K562 (cell line): ENCODE measurements around the gene BMPER. TPM values are rescaled to one million over a fixed set of nuclear protein-coding genes. Genes with fewer than 3 reads are reported as not detected.

Source experiments
- ATAC-seq: fragments of 200-7000 bp; cut with Tn5 transposase; 3 replicates; pipeline ENCODE4 v1.9.1; 2020; ENCODE audit warnings: moderate library complexity
- BruUV-seq: library from RNA; stranded (reverse); fragments of 400-500 nt; replicated peaks from 2 replicates; lab custom pipeline; 2021; lab: Mats Ljungman, UMichigan
- CTCF ChIA-PET: fragments of 300-600 bp; formaldehyde crosslinking; extraction: SDS; loops from one replicate; lab custom pipeline; 2021; ENCODE audit warnings: low intra/inter-chr PET ratio; lab: Yijun Ruan, JAX
- POLR2A ChIA-PET: fragments of 300-600, 350-650 bp; sonication (Branson Sonifier 250); formaldehyde crosslinking; extraction: SDS; loops from one replicate; lab custom pipeline; 2021; ENCODE audit warnings: antibody characterized with exemption, inconsistent platforms; lab: Yijun Ruan, JAX
- DNase-seq, 4 experiments: peaks; one replicate each; pipeline versions ENCODE4 v3.0.0 to v3.0.0-alpha.2; 2011 to 2018; ENCODE audit warnings: low spot score in 3 of 4, mixed read lengths in 3 of 4; ENCODE audit errors: extremely low read depth in 1 of 4
- FAIRE-seq: peaks from 2 replicates; lab custom pipeline; 2011; peaks lifted over from hg19 to GRCh38; lab: Jason Lieb, UNC
- H2AFZ ChIP-seq: 2 replicates; pipeline ENCODE4 v1.6.0; 2011; ENCODE audit warnings: low read depth, low read length, control low read depth, inconsistent platforms
- H3K27ac ChIP-seq: fragments of 200-600 bp; 3 replicates; pipeline ENCODE4 v1.8.0; 2011; ENCODE audit warnings: low read depth, mild to moderate bottlenecking, control low read depth, inconsistent platforms, low read length, moderate library complexity, mixed read lengths; ENCODE audit errors: extremely low read depth
- H3K27me3 ChIP-seq, 2 experiments: fragments of 300-600 bp in 1 of 2; 2 replicates in 1 of 2; 3 replicates in 1 of 2; pipeline versions ENCODE4 v1.6.0 to v1.8.0; 2011; ENCODE audit warnings: inconsistent platforms in 2 of 2, low read length in 2 of 2, mild to moderate bottlenecking in 1 of 2, mixed read lengths in 1 of 2, moderate library complexity in 1 of 2; ENCODE audit not compliant: control insufficient read depth in 2 of 2, insufficient read depth in 2 of 2
- H3K36me3 ChIP-seq: fragments of 300-600 bp; 3 replicates; pipeline ENCODE4 v1.8.0; 2011; ENCODE audit warnings: mild to moderate bottlenecking, low read length, inconsistent platforms; ENCODE audit not compliant: control insufficient read depth, insufficient read depth
- H3K4me1 ChIP-seq, 2 experiments: fragments of 200-600 bp in 1 of 2; replicated peaks in 1 of 2; 2 replicates in 1 of 2; 3 replicates in 1 of 2; pipeline versions ENCODE4 v1.5.1 to v1.8.0; 2011; ENCODE audit warnings: inconsistent platforms in 2 of 2, low read length in 2 of 2, mild to moderate bottlenecking in 1 of 2, mixed read lengths in 1 of 2, moderate library complexity in 1 of 2; ENCODE audit not compliant: control insufficient read depth in 2 of 2, insufficient read depth in 2 of 2
- H3K4me2 ChIP-seq: 2 replicates; pipeline ENCODE4 v1.6.1; 2011; ENCODE audit warnings: low read length, control low read depth, inconsistent platforms, mixed read lengths; ENCODE audit not compliant: insufficient read depth
- H3K4me3 ChIP-seq: fragments of 200-600 bp; sonication (generic), shearing (Covaris generic); 2 replicates; pipeline ENCODE4 v1.5.1; 2016; ENCODE audit warnings: control low read depth, inconsistent platforms
- H3K79me2 ChIP-seq: fragments of 200-600 bp; 3 replicates; pipeline ENCODE4 v1.8.0; 2011; ENCODE audit warnings: low read length, inconsistent platforms; ENCODE audit not compliant: control insufficient read depth, insufficient read depth
- H3K9ac ChIP-seq, 2 experiments: 2 replicates each; pipeline versions ENCODE4 v1.6.0 to v1.6.1; 2011; ENCODE audit warnings: low read depth in 2 of 2, low read length in 2 of 2, control low read depth in 1 of 2, inconsistent platforms in 1 of 2, mild to moderate bottlenecking in 1 of 2, mixed read lengths in 1 of 2; ENCODE audit not compliant: insufficient read depth in 1 of 2
- H3K9me1 ChIP-seq: one replicate; pipeline ENCODE4 v1.6.0; 2011; ENCODE audit warnings: inconsistent platforms, mild to moderate bottlenecking, low read length, moderate library complexity; ENCODE audit not compliant: control insufficient read depth, insufficient read depth
- H3K9me3 ChIP-seq: replicated peaks from 2 replicates; pipeline ENCODE4 v1.5.1; 2011; ENCODE audit warnings: low read depth, low read length, inconsistent platforms; ENCODE audit not compliant: control insufficient read depth, insufficient read depth
- H4K20me1 ChIP-seq: replicated peaks from 2 replicates; pipeline ENCODE4 v1.6.1; 2011; ENCODE audit warnings: low read length, inconsistent platforms, mixed read lengths; ENCODE audit not compliant: control insufficient read depth, insufficient read depth
- BACH1 ChIP-seq: fragments of 200-800 bp; sonication (Bioruptor generic); IDR thresholded peaks from 2 replicates; pipeline ENCODE4 v1.6.1; 2016; ENCODE audit warnings: missing genetic modification characterization, missing compliant biosample characterization
- CTCF ChIP-seq, 3 experiments: IDR thresholded peaks in 2 of 3; conservative IDR thresholded peaks in 1 of 3; 2 replicates each; pipeline ENCODE4 v1.5.1; 2011 to 2012; ENCODE audit warnings: low read length in 3 of 3, mild to moderate bottlenecking in 3 of 3, control low read depth in 2 of 3, improper control_type of control experiment in 1 of 3, inconsistent platforms in 1 of 3, low read depth in 1 of 3, mixed read lengths in 1 of 3, moderate library complexity in 1 of 3; ENCODE audit not compliant: insufficient read depth in 2 of 3
- NEUROD1 ChIP-seq: fragments of 150-350 bp; IDR thresholded peaks from 2 replicates; pipeline ENCODE4 v1.6.1; 2014; ENCODE audit warnings: borderline replicate concordance, low read length, low read depth; ENCODE audit not compliant: partially characterized antibody
- PHF20 ChIP-seq: fragments of 450-650 bp; IDR thresholded peaks from 2 replicates; pipeline ENCODE4 v1.6.1; 2018; ENCODE audit not compliant: partially characterized antibody
- USF2 ChIP-seq: sonication (generic); formaldehyde crosslinking; IDR thresholded peaks from 2 replicates; pipeline ENCODE4 v1.5.0; 2020; ENCODE audit warnings: missing genetic modification reagents
- ZBTB2 ChIP-seq: fragments of 450-650 bp; IDR thresholded peaks from 2 replicates; pipeline ENCODE4 v1.6.1; 2016; ENCODE audit warnings: antibody characterized with exemption
- ZNF347 ChIP-seq: fragments of 450-650 bp; formaldehyde crosslinking; IDR thresholded peaks from 2 replicates; pipeline ENCODE4 v1.4.0; 2020; ENCODE audit warnings: low read depth, mild to moderate bottlenecking, moderate library complexity
- WGBS: fragments of 100-300 bp; shearing (Covaris generic); methylation state at CpG from one replicate; pipeline ENCODE4 v1.1.6; 2016; ENCODE audit warnings: low coverage, mixed read lengths; ENCODE audit not compliant: insufficient coverage; ENCODE audit errors: missing lambda C conversion rate; 5-methylcytosine and 5-hydroxymethylcytosine counted together
- in situ Hi-C: fragments of 300-500 bp; cut with MboI; formaldehyde crosslinking; loops from 4 replicates; pipeline ENCODE4 v1.15.0; 2018; ENCODE audit warnings: inconsistent platforms, mixed read lengths
- intact Hi-C: fragments of 100-400 bp; cut with micrococcal nuclease; formaldehyde crosslinking; loops from 2 replicates; pipeline ENCODE4 v1.14.2; 2022
- polyA plus RNA-seq, 8 experiments: library from polyadenylated mRNA; depleted of rRNA in 4 of 8; stranded (reverse) in 5 of 8; unstranded in 3 of 8; fragments of >200 nt; fragmentation: Nextera tagmentation in 2 of 8; fragmentation: Illumina TruSeq in 1 of 8; extraction: Ambion mirVana in 2 of 8; extraction: Trizol in 1 of 8; gene quantifications; 2 replicates each; pipeline versions ENCODE4 v1.2.1 to v1.2.3, GENCODE V29; 2011 to 2014; ENCODE audit warnings: inconsistent platforms in 1 of 8, missing spikeins in 1 of 8
- total RNA-seq, 7 experiments: library from RNA; depleted of rRNA in 6 of 7; stranded (reverse); fragments of >200 nt in 6 of 7; fragmentation: Illumina TruSeq in 2 of 7; extraction: Trizol in 2 of 7; gene quantifications; 2 replicates each; pipeline versions ENCODE4 v1.2.1 to v1.2.3, GENCODE V29; 2011 to 2021; ENCODE audit warnings: low replicate concordance in 1 of 7

The BMPER gene
- total and polyA plus RNA-seq, 9 of the 15 experiments (the other 6 are each of a cell fraction or from before 2014, with no cell fraction given): not detected

- Histone ChIP-seq H3K4me1 (no peaks in the 10 kb centered on the region), H3K27ac (no peak overlapping the region), H3K36me3 (no peaks in the 10 kb centered on the region), H2AFZ (no peak overlapping the region), H4K20me1 (no peaks in the 10 kb centered on the region), H3K9me1 (no peaks in the 10 kb centered on the region), H3K9ac (no peak overlapping the region), H3K4me3 (no peak overlapping the region), H3K4me2 (no peak overlapping the region), H3K9me3 (no peaks in the 10 kb centered on the region), H3K79me2 (no peaks in the 10 kb centered on the region), H3K27me3 (no peaks in the 10 kb centered on the region)
- FAIRE-seq (no peak), ATAC-seq (no peak), DNase-seq (no peak)
- ChIA-PET POLR2A (no interaction called here), CTCF (no interaction called here)
- 2% methylated on average over 10 of the region's 10 CpGs for WGBS
- intact Hi-C loops (no loop called here), in situ Hi-C loops (no loop called here)
- TF ChIP-seq USF2 (CRISPR knock-in tag) (no peak), ZNF347 (CRISPR knock-in tag) (no peak), NEUROD1 (no peak)
- no TSS peak for BruUV-seq
Measured at GRCh38 chr7:33862946-33863814, 42.2 kb upstream of the BMPER start.

GRCh38 chr7:33868166-33868565 is 37.2 kb upstream of the BMPER start:
- DNase-seq (no peak), ATAC-seq (no peak), FAIRE-seq (no peak)
- Histone ChIP-seq H3K36me3 (no peaks in the 10 kb centered on the region), H3K9me1 (no peaks in the 10 kb centered on the region), H3K9me3 (no peaks in the 10 kb centered on the region), H2AFZ (no peak overlapping the region), H3K4me3 (no peak overlapping the region), H3K79me2 (no peaks in the 10 kb centered on the region), H4K20me1 (no peaks in the 10 kb centered on the region), H3K4me2 (no peak overlapping the region), H3K9ac (no peak overlapping the region), H3K27ac (no peak overlapping the region), H3K27me3 (no peaks in the 10 kb centered on the region), H3K4me1 (no peaks in the 10 kb centered on the region)
- in situ Hi-C loops (no loop called here), intact Hi-C loops (no loop called here)
- WGBS: under 1% methylated on average over 8 of the region's 8 CpGs
- POLR2A ChIA-PET: no interaction called here
- TF ChIP-seq ZBTB2: no peak
- TF ChIP-seq PHF20: no peak
- no peak for TF ChIP-seq BACH1 (tag)
- no peak for TF ChIP-seq CTCF (IDR thresholded peaks at IDR 0.05 in 2 of 3, conservative IDR thresholded peaks at IDR 0.05 in 1 of 3; ENCODE audit: insufficient read depth in 2 of 3, low read depth in 1 of 3, low read length in 3 of 3)
- BruUV-seq: no TSS peak
- CTCF ChIA-PET: no interaction called here
